ENCODE measurements around the gene HSPE1. TPM values are rescaled to one million over a fixed set of nuclear protein-coding genes. Genes with fewer than 3 reads are reported as not detected.

Gene HSPE1
- total and polyA plus RNA-seq, 2 experiments from 2014 or later: 175 to 620 TPM

- Histone ChIP-seq H3K4me3 (peak within 1 kb of the TSS; percentile 63), H3K4me1 (ENCODE audit: low read depth) (peaks cover 24% of the 10 kb centered on the region), H3K27me3 (no peaks in the 10 kb centered on the region), H3K36me3 (no peaks in the 10 kb centered on the region), H3K27ac (peak within 1 kb of the TSS; percentile 90), H3K9me3 (ENCODE audit: low read depth) (no peaks in the 10 kb centered on the region)
- DNase-seq (ENCODE audit: low read depth in 1 of 2, low spot score in 1 of 2): peak; percentile 97
- no peak for TF ChIP-seq CTCF (IDR thresholded peaks at IDR 0.05; ENCODE audit: low read depth, low read length)
Observed at GRCh38 chr2:197515739-197516392, 15.7 kb downstream of the HSPE1 start, which contains the start of gene MOB4. MOB4 (plus strand) TSS chr2:197516066; CDS start chr2:197516087, 21 bp downstream.

GRCh38 chr2:197516393-197516761 lies 16.2 kb downstream of the HSPE1 start:
- Histone ChIP-seq H3K4me3 (peak overlapping the region; percentile 63), H3K27me3 (no peaks in the 10 kb centered on the region), H3K27ac (peak overlapping the region; percentile 90), H3K36me3 (no peaks in the 10 kb centered on the region), H3K4me1 (ENCODE audit: low read depth) (peaks cover 24% of the 10 kb centered on the region), H3K9me3 (ENCODE audit: low read depth) (no peaks in the 10 kb centered on the region)
- no peak for TF ChIP-seq CTCF (IDR thresholded peaks at IDR 0.05; ENCODE audit: low read depth, low read length)
- peak; percentile 33 to 49 for DNase-seq (ENCODE audit: low read depth in 1 of 2, low spot score in 1 of 2)

GRCh38 chr2:197517150-197517549 lies 17.0 kb downstream of the HSPE1 start:
- H3K27me3 ChIP-seq: no peaks in the 10 kb centered on the region
- H3K4me3 ChIP-seq: peak overlapping the region; percentile 63
- peak overlapping the region; percentile 90 for H3K27ac ChIP-seq
- no peak for TF ChIP-seq CTCF (IDR thresholded peaks at IDR 0.05; ENCODE audit: low read depth, low read length)
- peaks cover 24% of the 10 kb centered on the region for H3K4me1 ChIP-seq (ENCODE audit: low read depth)
- no peaks in the 10 kb centered on the region for H3K9me3 ChIP-seq (ENCODE audit: low read depth)
- H3K36me3 ChIP-seq: no peaks in the 10 kb centered on the region
- no peak for DNase-seq (ENCODE audit: low read depth in 1 of 2, low spot score in 1 of 2)

DNA sequence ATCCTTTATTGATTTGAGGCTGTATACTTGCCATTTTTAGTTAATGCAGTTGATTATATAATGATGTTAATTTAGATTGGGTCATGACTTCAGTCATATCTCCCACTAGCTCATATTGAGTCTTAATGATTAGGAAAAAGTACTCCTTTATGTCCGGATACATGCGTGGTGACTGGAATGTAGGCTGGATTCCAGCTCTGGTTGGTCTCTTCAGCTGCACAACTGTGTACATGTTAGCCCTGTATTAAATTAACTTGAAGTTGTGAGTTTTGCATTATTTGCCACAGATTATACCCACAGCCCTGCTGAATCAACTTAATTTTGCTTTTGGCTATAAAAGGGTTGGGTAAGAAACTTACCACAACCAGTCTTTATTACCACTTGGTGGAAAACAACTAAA lies 38.2 kb downstream of the HSPE1 start:
- Histone ChIP-seq H3K36me3 (peaks cover 29% of the 10 kb centered on the region), H3K27ac (peak overlapping the region; percentile 1), H3K9me3 (ENCODE audit: low read depth) (no peaks in the 10 kb centered on the region), H3K27me3 (no peaks in the 10 kb centered on the region), H3K4me1 (ENCODE audit: low read depth) (no peaks in the 10 kb centered on the region), H3K4me3 (no peak overlapping the region)
- DNase-seq (ENCODE audit: low read depth in 1 of 2, low spot score in 1 of 2): peak in 1 of 2 donors; percentile 63
- no peak for TF ChIP-seq CTCF (IDR thresholded peaks at IDR 0.05; ENCODE audit: low read depth, low read length)

GRCh38 chr2:197539734-197540133 lies 39.6 kb downstream of the HSPE1 start:
- no peak for TF ChIP-seq CTCF (IDR thresholded peaks at IDR 0.05; ENCODE audit: low read depth, low read length)
- Histone ChIP-seq H3K36me3 (peaks cover 30% of the 10 kb centered on the region), H3K27ac (no peak overlapping the region), H3K27me3 (no peaks in the 10 kb centered on the region), H3K4me3 (no peak overlapping the region), H3K4me1 (ENCODE audit: low read depth) (no peaks in the 10 kb centered on the region), H3K9me3 (ENCODE audit: low read depth) (no peaks in the 10 kb centered on the region)
- DNase-seq (ENCODE audit: low read depth in 1 of 2, low spot score in 1 of 2): no peak
